ENCODE measurements around the gene RHOC. TPM values are rescaled to one million over a fixed set of nuclear protein-coding genes. Genes with fewer than 3 reads are reported as not detected.

RHOC gene
- polyA plus RNA-seq, 2 donors: 53.0 to 89.5 TPM

- Histone ChIP-seq H3K9me3 (ENCODE audit: control insufficient read depth in 2 of 2, insufficient read depth in 1 of 2, low read depth in 1 of 2, low read length in 1 of 2) (no peaks in the 10 kb centered on the region), H3K4me3 (ENCODE audit: low read depth in 1 of 2, low read length in 2 of 2) (no peak overlapping the region), H3K27me3 (ENCODE audit: control insufficient read depth in 1 of 2, insufficient read depth in 2 of 2, low read length in 2 of 2) (no peaks in the 10 kb centered on the region), H3K27ac (ENCODE audit: low read depth in 2 of 2, low read length in 1 of 2) (no peak overlapping the region), H3K36me3 (ENCODE audit: control insufficient read depth in 2 of 2, insufficient read depth in 2 of 2, low read length in 1 of 2) (peaks cover 22 to 54% of the 10 kb centered on the region in 2 donors), H3K4me1 (ENCODE audit: control insufficient read depth in 2 of 2, insufficient read depth in 2 of 2, low read length in 1 of 2) (peaks cover 6 to 16% of the 10 kb centered on the region in 2 donors)
- 90% methylated on average over 9 of the region's 9 CpGs for WGBS, 2 donors
These were observed 9.1 kb downstream of the RHOC start for GRCh38 chr1:112697781-112698201.

- 90% methylated on average over 7 of the region's 7 CpGs for WGBS, 2 donors
- Histone ChIP-seq H3K36me3 (ENCODE audit: control insufficient read depth in 2 of 2, insufficient read depth in 2 of 2, low read length in 1 of 2) (peaks cover 31 to 61% of the 10 kb centered on the region in 2 donors), H3K9me3 (ENCODE audit: control insufficient read depth in 2 of 2, insufficient read depth in 1 of 2, low read depth in 1 of 2, low read length in 1 of 2) (no peaks in the 10 kb centered on the region), H3K27ac (ENCODE audit: low read depth in 2 of 2, low read length in 1 of 2) (no peak overlapping the region), H3K4me1 (ENCODE audit: control insufficient read depth in 2 of 2, insufficient read depth in 2 of 2, low read length in 1 of 2) (peaks cover 6 to 15% of the 10 kb centered on the region in 2 donors), H3K27me3 (ENCODE audit: control insufficient read depth in 1 of 2, insufficient read depth in 2 of 2, low read length in 2 of 2) (no peaks in the 10 kb centered on the region), H3K4me3 (ENCODE audit: low read depth in 1 of 2, low read length in 2 of 2) (no peak overlapping the region)
These were observed 10.2 kb downstream of the RHOC start for GRCh38 chr1:112696578-112697314.

DNA sequence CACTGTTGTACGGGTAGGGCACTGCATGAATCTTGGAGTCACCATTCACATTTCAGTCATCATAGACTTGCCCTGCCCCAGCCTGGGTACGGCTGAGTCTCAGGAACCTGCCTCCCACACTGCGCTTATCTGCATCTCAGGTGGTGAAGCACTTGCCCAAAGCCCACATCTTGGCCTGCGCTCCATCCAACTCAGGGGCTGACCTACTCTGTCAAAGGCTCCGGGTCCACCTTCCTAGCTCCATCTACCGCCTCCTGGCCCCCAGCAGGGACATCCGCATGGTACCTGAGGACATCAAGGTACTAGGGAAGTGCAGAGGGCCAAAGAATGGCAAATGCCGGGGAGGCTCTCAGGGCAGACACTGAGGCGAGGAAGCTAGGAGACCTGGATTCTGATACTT lies 11.7 kb downstream of the RHOC start:
- Histone ChIP-seq H3K27ac (ENCODE audit: low read depth in 2 of 2, low read length in 1 of 2) (no peak overlapping the region), H3K4me1 (ENCODE audit: control insufficient read depth in 2 of 2, insufficient read depth in 2 of 2, low read length in 1 of 2) (peaks cover 2 to 3% of the 10 kb centered on the region in 2 donors), H3K4me3 (ENCODE audit: low read depth in 1 of 2, low read length in 2 of 2) (no peak overlapping the region), H3K9me3 (ENCODE audit: control insufficient read depth in 2 of 2, insufficient read depth in 1 of 2, low read depth in 1 of 2, low read length in 1 of 2) (no peaks in the 10 kb centered on the region), H3K27me3 (ENCODE audit: control insufficient read depth in 1 of 2, insufficient read depth in 2 of 2, low read length in 2 of 2) (no peaks in the 10 kb centered on the region), H3K36me3 (ENCODE audit: control insufficient read depth in 2 of 2, insufficient read depth in 2 of 2, low read length in 1 of 2) (peaks cover 35 to 57% of the 10 kb centered on the region in 2 donors)
- WGBS, 2 donors: 94 to 98% methylated on average over 9 of the region's 9 CpGs

GRCh38 chr1:112694363-112694929 lies 12.5 kb downstream of the RHOC start:
- peaks cover 0 to 3% of the 10 kb centered on the region in 2 donors for H3K4me1 ChIP-seq (ENCODE audit: control insufficient read depth in 2 of 2, insufficient read depth in 2 of 2, low read length in 1 of 2)
- H3K27ac ChIP-seq (ENCODE audit: low read depth in 2 of 2, low read length in 1 of 2): no peak overlapping the region
- no peaks in the 10 kb centered on the region for H3K9me3 ChIP-seq (ENCODE audit: control insufficient read depth in 2 of 2, insufficient read depth in 1 of 2, low read depth in 1 of 2, low read length in 1 of 2)
- 91 to 92% methylated on average over 15 of the region's 15 CpGs for WGBS, 2 donors
- H3K4me3 ChIP-seq (ENCODE audit: low read depth in 1 of 2, low read length in 2 of 2): no peak overlapping the region
- no peaks in the 10 kb centered on the region for H3K27me3 ChIP-seq (ENCODE audit: control insufficient read depth in 1 of 2, insufficient read depth in 2 of 2, low read length in 2 of 2)
- peaks cover 35 to 50% of the 10 kb centered on the region in 2 donors for H3K36me3 ChIP-seq (ENCODE audit: control insufficient read depth in 2 of 2, insufficient read depth in 2 of 2, low read length in 1 of 2)

GRCh38 chr1:112693821-112694220 lies 13.1 kb downstream of the RHOC start:
- Histone ChIP-seq H3K9me3 (ENCODE audit: control insufficient read depth in 2 of 2, insufficient read depth in 1 of 2, low read depth in 1 of 2, low read length in 1 of 2) (no peaks in the 10 kb centered on the region), H3K27ac (ENCODE audit: low read depth in 2 of 2, low read length in 1 of 2) (no peak overlapping the region), H3K4me1 (ENCODE audit: control insufficient read depth in 2 of 2, insufficient read depth in 2 of 2, low read length in 1 of 2) (peaks cover 0 to under 1% of the 10 kb centered on the region in 2 donors), H3K36me3 (ENCODE audit: control insufficient read depth in 2 of 2, insufficient read depth in 2 of 2, low read length in 1 of 2) (peaks cover 35 to 48% of the 10 kb centered on the region in 2 donors), H3K4me3 (ENCODE audit: low read depth in 1 of 2, low read length in 2 of 2) (no peak overlapping the region), H3K27me3 (ENCODE audit: control insufficient read depth in 1 of 2, insufficient read depth in 2 of 2, low read length in 2 of 2) (no peaks in the 10 kb centered on the region)
- 93 to 96% methylated on average over 6 of the region's 6 CpGs for WGBS, 2 donors

- no peaks in the 10 kb centered on the region for H3K27me3 ChIP-seq (ENCODE audit: control insufficient read depth in 1 of 2, insufficient read depth in 2 of 2, low read length in 2 of 2)
- no peak overlapping the region for H3K4me3 ChIP-seq (ENCODE audit: low read depth in 1 of 2, low read length in 2 of 2)
- no peaks in the 10 kb centered on the region for H3K9me3 ChIP-seq (ENCODE audit: control insufficient read depth in 2 of 2, insufficient read depth in 1 of 2, low read depth in 1 of 2, low read length in 1 of 2)
- no peak overlapping the region for H3K27ac ChIP-seq (ENCODE audit: low read depth in 2 of 2, low read length in 1 of 2)
- WGBS, 2 donors: 92 to 93% methylated on average over 5 of the region's 5 CpGs
- peaks cover 0 to 3% of the 10 kb centered on the region in 2 donors for H3K4me1 ChIP-seq (ENCODE audit: control insufficient read depth in 2 of 2, insufficient read depth in 2 of 2, low read length in 1 of 2)
- peaks cover 35 to 37% of the 10 kb centered on the region in 2 donors for H3K36me3 ChIP-seq (ENCODE audit: control insufficient read depth in 2 of 2, insufficient read depth in 2 of 2, low read length in 1 of 2)
These were observed 14.2 kb downstream of the RHOC start for GRCh38 chr1:112692681-112693080.

GRCh38 chr1:112689842-112690237 lies 17.1 kb downstream of the RHOC start:
- Histone ChIP-seq H3K36me3 (ENCODE audit: control insufficient read depth in 2 of 2, insufficient read depth in 2 of 2, low read length in 1 of 2) (peaks cover 19 to 27% of the 10 kb centered on the region in 2 donors), H3K4me3 (ENCODE audit: low read depth in 1 of 2, low read length in 2 of 2) (no peak overlapping the region), H3K4me1 (ENCODE audit: control insufficient read depth in 2 of 2, insufficient read depth in 2 of 2, low read length in 1 of 2) (peaks cover 0 to 7% of the 10 kb centered on the region in 2 donors), H3K27ac (ENCODE audit: low read depth in 2 of 2, low read length in 1 of 2) (no peak overlapping the region), H3K27me3 (ENCODE audit: control insufficient read depth in 1 of 2, insufficient read depth in 2 of 2, low read length in 2 of 2) (no peaks in the 10 kb centered on the region), H3K9me3 (ENCODE audit: control insufficient read depth in 2 of 2, insufficient read depth in 1 of 2, low read depth in 1 of 2, low read length in 1 of 2) (no peaks in the 10 kb centered on the region)
- 94 to 95% methylated on average over 11 of the region's 11 CpGs for WGBS, 2 donors

- Histone ChIP-seq H3K27ac (ENCODE audit: low read depth in 2 of 2, low read length in 1 of 2) (no peak overlapping the region), H3K36me3 (ENCODE audit: control insufficient read depth in 2 of 2, insufficient read depth in 2 of 2, low read length in 1 of 2) (peaks cover 14 to 22% of the 10 kb centered on the region in 2 donors)
- WGBS, 2 donors: 89 to 94% methylated on average over 9 of the region's 9 CpGs
These were observed 17.6 kb downstream of the RHOC start for GRCh38 chr1:112689196-112689841.

GRCh38 chr1:112688781-112689193 lies 18.1 kb downstream of the RHOC start:
- no peaks in the 10 kb centered on the region for H3K9me3 ChIP-seq (ENCODE audit: control insufficient read depth in 2 of 2, insufficient read depth in 1 of 2, low read depth in 1 of 2, low read length in 1 of 2)
- H3K36me3 ChIP-seq (ENCODE audit: control insufficient read depth in 2 of 2, insufficient read depth in 2 of 2, low read length in 1 of 2): peaks cover 12 to 18% of the 10 kb centered on the region in 2 donors
- WGBS, 2 donors: 80 to 89% methylated on average over 13 of the region's 13 CpGs
- H3K4me3 ChIP-seq (ENCODE audit: low read depth in 1 of 2, low read length in 2 of 2): no peak overlapping the region
- peaks cover 0 to 7% of the 10 kb centered on the region in 2 donors for H3K4me1 ChIP-seq (ENCODE audit: control insufficient read depth in 2 of 2, insufficient read depth in 2 of 2, low read length in 1 of 2)
- H3K27ac ChIP-seq (ENCODE audit: low read depth in 2 of 2, low read length in 1 of 2): peak overlapping the region in 1 of 2 donors; percentile 87
- H3K27me3 ChIP-seq (ENCODE audit: control insufficient read depth in 1 of 2, insufficient read depth in 2 of 2, low read length in 2 of 2): no peaks in the 10 kb centered on the region

More at GRCh38 chr1:112689196-112689841, 17.6 kb downstream of the RHOC start:
- H3K4me1 ChIP-seq (ENCODE audit: control insufficient read depth in 2 of 2, insufficient read depth in 2 of 2, low read length in 1 of 2): peaks cover 0 to 7% of the 10 kb centered on the region in 2 donors
- H3K4me3 ChIP-seq (ENCODE audit: low read depth in 1 of 2, low read length in 2 of 2): no peak overlapping the region
- no peaks in the 10 kb centered on the region for H3K9me3 ChIP-seq (ENCODE audit: control insufficient read depth in 2 of 2, insufficient read depth in 1 of 2, low read depth in 1 of 2, low read length in 1 of 2)
- H3K27me3 ChIP-seq (ENCODE audit: control insufficient read depth in 1 of 2, insufficient read depth in 2 of 2, low read length in 2 of 2): no peaks in the 10 kb centered on the region

Measured in esophagus (tissue), 2 donors.